ENCODE measurements around the gene TYRP1. TPM values are rescaled to one million over a fixed set of nuclear protein-coding genes. Genes with fewer than 3 reads are reported as not detected.
"Not testable (repeated sequence)": the region's sequence is repeated elsewhere in the genome, so short reads cannot be mapped to it uniquely, and the experiment has no call there.

Gene TYRP1
- total RNA-seq, 2 experiments from 2014 or later = not detected

DNA sequence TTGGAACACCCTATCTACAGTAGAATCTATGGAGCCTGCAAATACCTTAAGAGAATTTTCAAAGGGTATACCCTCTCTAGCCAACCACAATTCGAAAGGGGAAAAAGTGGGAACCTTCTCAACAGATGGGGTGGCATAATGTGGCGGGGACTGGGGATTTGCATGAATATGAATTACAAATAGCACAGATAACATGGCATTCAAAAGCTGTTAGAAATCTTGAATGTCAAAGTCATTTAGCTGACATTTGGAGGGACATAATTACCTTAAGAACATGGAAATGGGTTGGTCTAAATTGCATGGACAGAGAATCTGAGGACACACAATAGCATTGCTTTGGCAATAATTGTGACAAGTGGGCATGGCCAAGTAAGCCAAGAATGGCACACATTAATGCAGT is 23.2 kb upstream of the TYRP1 start:
- Mint-ChIP-seq H3K27me3 (no peaks in the 10 kb centered on the region), H3K27ac (no peak overlapping the region), H3K36me3 (ENCODE audit: low read depth) (no peaks in the 10 kb centered on the region), H3K9me3 (ENCODE audit: low read depth) (peaks cover 8% of the 10 kb centered on the region), H3K4me1 (no peaks in the 10 kb centered on the region), H3K4me3 (no peak overlapping the region)
- ChIA-PET POLR2A (no interaction called here), CTCF (no interaction called here)
- DNase-seq (no peak), ATAC-seq (no peak)
- intact Hi-C loops (cut with DNase I, micrococcal nuclease) = no loop called here

DNA sequence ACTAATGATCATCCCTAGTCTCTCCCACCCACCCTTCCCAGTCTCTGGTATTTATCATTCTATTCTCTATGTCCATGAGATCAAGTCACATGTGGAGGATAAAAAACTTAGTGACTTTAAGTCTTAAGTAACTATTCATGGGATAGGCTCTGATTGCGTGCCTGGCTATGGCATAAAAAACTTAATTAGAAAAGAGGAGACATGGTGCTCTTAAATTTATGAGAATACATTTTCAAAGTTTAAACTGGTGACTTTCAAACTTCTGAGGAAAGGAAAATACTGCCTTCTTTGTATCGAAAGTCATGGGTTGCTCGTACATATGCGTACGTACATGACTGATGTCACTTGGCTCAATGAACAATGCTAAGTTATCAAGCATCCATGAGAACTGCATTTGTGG is 18.2 kb upstream of the TYRP1 start:
- CTCF ChIA-PET = no interaction called here

DNA sequence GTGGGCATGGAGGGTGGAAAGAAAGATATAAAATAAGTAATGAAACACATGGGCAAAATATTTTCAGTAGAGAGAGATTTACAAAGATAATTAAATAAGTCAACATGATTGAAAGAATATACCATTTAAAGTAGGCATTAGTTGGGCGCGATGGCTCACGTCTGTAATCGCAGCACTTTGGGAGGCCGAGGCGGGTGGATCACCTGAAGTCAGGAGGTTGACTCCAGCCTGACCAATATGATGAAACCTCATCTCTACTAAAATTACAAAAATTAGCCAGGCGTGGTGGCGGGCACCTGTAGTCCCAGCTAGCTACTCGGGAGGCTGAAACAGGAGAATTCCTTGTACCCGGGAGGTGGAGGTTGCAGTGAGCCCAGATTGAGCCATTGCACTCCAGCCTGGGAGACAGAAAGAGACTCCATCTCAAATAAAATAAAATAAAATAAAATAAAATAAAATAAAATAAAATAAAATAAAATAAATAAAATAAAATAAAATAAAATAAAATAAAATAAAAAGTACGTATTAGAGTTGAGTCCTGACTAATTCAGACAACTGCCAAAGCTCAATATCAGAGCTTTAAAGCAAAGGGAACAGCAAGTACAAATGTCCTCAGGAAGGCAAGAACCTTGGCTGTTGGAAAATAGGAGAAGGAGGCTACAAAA is 15.6 kb upstream of the TYRP1 start:
- H3K27me3 Mint-ChIP-seq; H3K27ac Mint-ChIP-seq; H3K36me3 Mint-ChIP-seq (ENCODE audit: low read depth); H3K4me3 Mint-ChIP-seq; CTCF ChIA-PET; ATAC-seq; intact Hi-C loops (cut with DNase I, micrococcal nuclease); H3K4me1 Mint-ChIP-seq; POLR2A ChIA-PET; H3K9me3 Mint-ChIP-seq (ENCODE audit: low read depth); DNase-seq: not testable (repeated sequence)

More for the DNA sequence above, 18.2 kb upstream of the TYRP1 start:
- intact Hi-C loops (cut with DNase I, micrococcal nuclease) = no loop called here
- H3K27ac Mint-ChIP-seq = no peak overlapping the region
- no peaks in the 10 kb centered on the region for H3K9me3 Mint-ChIP-seq (ENCODE audit: low read depth)
- no peak for ATAC-seq
- POLR2A ChIA-PET = no interaction called here
- DNase-seq = no peak
- H3K4me3 Mint-ChIP-seq = no peak overlapping the region
- H3K36me3 Mint-ChIP-seq (ENCODE audit: low read depth) = no peaks in the 10 kb centered on the region
- no peaks in the 10 kb centered on the region for H3K27me3 Mint-ChIP-seq
- no peaks in the 10 kb centered on the region for H3K4me1 Mint-ChIP-seq

DNA sequence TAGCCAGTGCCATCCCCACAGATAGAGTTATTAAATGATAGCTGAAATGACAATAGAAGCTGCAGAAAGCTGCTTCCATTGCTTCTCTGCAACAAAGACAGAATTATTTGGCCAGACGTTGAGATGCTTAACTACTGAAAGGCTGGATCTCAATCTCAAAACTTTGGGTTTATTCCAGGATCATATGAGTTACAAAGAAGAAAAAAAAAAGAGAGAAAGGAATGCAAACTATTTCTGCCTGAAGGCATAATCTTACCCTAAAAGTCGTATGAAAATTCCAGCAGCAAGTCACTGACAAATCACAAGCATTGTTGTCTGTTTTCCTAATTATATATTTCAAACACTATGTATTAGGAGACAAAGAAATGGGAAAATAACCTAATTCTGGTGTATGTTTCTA is 12.8 kb upstream of the TYRP1 start:
- intact Hi-C loops (cut with DNase I, micrococcal nuclease) = no loop called here
- ATAC-seq = no peak

DNA sequence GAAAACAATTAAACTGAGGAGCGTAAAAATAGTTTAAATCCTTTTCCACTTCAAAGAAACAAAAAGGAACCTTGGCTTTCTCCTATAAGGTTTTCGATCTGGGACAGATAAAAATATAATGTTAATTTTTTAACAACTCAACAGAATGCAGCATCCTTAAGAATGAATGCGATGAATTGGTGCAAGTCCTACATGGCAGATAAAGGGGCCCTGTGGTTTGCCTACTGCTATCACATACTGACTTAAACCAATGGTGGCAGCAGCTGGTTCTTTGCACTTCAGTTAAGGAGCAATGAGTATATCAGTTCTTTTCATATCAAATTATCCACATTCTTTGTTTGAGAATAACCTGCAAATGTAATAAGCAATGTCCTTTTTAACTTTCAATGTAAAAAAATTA is 12.4 kb upstream of the TYRP1 start:
- Mint-ChIP-seq H3K9me3 (ENCODE audit: low read depth) (peaks cover 6% of the 10 kb centered on the region), H3K4me3 (no peak overlapping the region), H3K4me1 (no peaks in the 10 kb centered on the region), H3K27ac (no peak overlapping the region), H3K36me3 (ENCODE audit: low read depth) (no peaks in the 10 kb centered on the region), H3K27me3 (no peaks in the 10 kb centered on the region)
- POLR2A ChIA-PET = no interaction called here
- CTCF ChIA-PET = no interaction called here
- DNase-seq = no peak
- intact Hi-C loops (cut with DNase I, micrococcal nuclease) = no loop called here
- no peak for ATAC-seq

More for the DNA sequence above, 12.8 kb upstream of the TYRP1 start:
- no peak for DNase-seq
- Mint-ChIP-seq H3K27ac (no peak overlapping the region), H3K9me3 (ENCODE audit: low read depth) (peaks cover 6% of the 10 kb centered on the region), H3K27me3 (no peaks in the 10 kb centered on the region), H3K4me3 (no peak overlapping the region), H3K4me1 (no peaks in the 10 kb centered on the region), H3K36me3 (ENCODE audit: low read depth) (no peaks in the 10 kb centered on the region)
- CTCF ChIA-PET = no interaction called here
- POLR2A ChIA-PET = no interaction called here

DNA sequence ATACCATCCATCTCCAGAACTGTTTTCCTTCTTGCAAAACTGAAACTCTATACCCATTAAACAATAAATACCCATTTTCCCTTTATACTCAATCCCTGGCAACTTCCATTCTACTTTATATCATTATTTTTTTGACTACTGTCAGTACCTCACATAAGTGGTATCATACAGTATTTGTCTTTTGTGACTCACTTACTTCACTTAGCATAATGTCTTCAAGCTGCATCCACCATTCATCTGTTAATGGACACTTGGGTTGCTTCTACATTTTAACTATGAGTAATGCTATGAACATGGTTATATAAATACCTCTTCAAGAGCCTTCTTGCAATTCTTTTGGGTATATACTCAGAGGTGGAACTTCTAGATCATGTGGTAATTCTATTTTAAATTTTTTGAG is 11.6 kb upstream of the TYRP1 start:
- intact Hi-C loops (cut with DNase I, micrococcal nuclease) = no loop called here

DNA sequence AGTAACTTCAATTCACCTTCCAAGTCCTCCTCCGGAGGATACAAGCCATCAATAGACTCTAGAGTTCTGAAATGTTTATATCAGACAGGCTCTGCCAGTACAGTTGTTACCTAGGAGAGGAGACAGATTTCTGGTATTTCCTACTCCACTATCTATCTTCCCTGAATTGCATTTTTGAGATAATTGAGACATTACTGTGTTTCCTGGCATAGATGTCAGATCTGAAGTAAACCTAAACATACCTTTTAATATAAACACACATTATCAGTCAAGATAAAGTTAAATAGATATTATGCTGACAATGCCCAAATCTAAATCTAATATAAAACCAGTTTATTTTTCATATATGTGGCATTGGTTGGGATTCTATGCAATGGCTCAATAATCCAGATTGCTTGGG is 8.2 kb upstream of the TYRP1 start:
- ATAC-seq = no peak
- intact Hi-C loops (cut with DNase I, micrococcal nuclease) = no loop called here
- Mint-ChIP-seq H3K27ac (no peak overlapping the region), H3K9me3 (ENCODE audit: low read depth) (peaks cover 6% of the 10 kb centered on the region), H3K36me3 (ENCODE audit: low read depth) (no peaks in the 10 kb centered on the region), H3K27me3 (no peaks in the 10 kb centered on the region), H3K4me1 (no peaks in the 10 kb centered on the region), H3K4me3 (no peak overlapping the region)
- POLR2A ChIA-PET = no interaction called here
- DNase-seq = no peak
- CTCF ChIA-PET = no interaction called here

More for the DNA sequence above, 11.6 kb upstream of the TYRP1 start:
- H3K4me1 Mint-ChIP-seq = no peaks in the 10 kb centered on the region
- H3K4me3 Mint-ChIP-seq = no peak overlapping the region
- CTCF ChIA-PET = no interaction called here
- ATAC-seq = no peak
- H3K27ac Mint-ChIP-seq = no peak overlapping the region
- POLR2A ChIA-PET = no interaction called here
- H3K36me3 Mint-ChIP-seq (ENCODE audit: low read depth) = no peaks in the 10 kb centered on the region
- H3K27me3 Mint-ChIP-seq = no peaks in the 10 kb centered on the region
- peaks cover 6% of the 10 kb centered on the region for H3K9me3 Mint-ChIP-seq (ENCODE audit: low read depth)
- no peak for DNase-seq

DNA sequence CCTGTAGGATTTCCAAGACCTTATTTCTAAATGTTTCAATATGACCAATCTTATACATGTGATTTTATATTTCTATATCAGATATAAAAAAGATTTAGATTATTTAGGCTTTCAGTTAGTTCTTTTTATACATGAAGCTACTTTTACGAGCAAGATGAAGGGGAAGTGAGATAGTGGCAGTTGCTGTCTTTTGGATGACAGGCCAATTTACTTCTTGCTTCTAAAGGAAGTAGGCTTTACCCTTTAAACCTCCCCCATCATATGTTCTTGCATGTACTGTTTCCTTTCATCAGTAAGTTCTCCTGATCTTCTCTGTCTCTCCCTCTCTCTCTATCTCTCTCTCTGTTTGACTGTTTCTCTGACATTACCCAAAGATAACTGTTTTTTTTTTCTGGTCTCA is 4.0 kb upstream of the TYRP1 start:
- DNase-seq (no peak), ATAC-seq (no peak)
- peaks cover 6% of the 10 kb centered on the region for H3K9me3 Mint-ChIP-seq (ENCODE audit: low read depth)
- intact Hi-C loops (cut with DNase I, micrococcal nuclease) = no loop called here
- CTCF ChIA-PET = no interaction called here
- H3K36me3 Mint-ChIP-seq (ENCODE audit: low read depth) = no peaks in the 10 kb centered on the region
- POLR2A ChIA-PET = no interaction called here
- no peaks in the 10 kb centered on the region for H3K27me3 Mint-ChIP-seq
- H3K27ac Mint-ChIP-seq = no peak overlapping the region
- no peaks in the 10 kb centered on the region for H3K4me1 Mint-ChIP-seq
- H3K4me3 Mint-ChIP-seq = no peak overlapping the region

DNA sequence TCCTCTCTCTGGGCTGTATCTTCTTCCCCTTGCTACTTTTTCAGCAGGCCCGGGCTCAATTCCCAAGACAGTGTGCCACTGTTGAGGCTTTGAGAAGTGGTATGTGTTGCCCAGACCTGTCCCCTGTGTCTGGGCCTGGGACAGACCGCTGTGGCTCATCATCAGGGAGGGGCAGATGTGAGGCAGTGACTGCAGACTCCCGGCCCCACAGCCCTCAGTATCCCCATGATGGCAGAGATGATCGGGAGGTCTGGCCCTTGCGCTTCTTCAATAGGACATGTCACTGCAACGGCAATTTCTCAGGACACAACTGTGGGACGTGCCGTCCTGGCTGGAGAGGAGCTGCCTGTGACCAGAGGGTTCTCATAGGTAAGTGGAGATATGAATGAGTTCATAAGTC is 828 bp downstream of the TYRP1 start:
- Mint-ChIP-seq H3K4me3 (no peak overlapping the region), H3K27me3 (no peaks in the 10 kb centered on the region), H3K4me1 (no peaks in the 10 kb centered on the region), H3K27ac (no peak overlapping the region), H3K36me3 (ENCODE audit: low read depth) (no peaks in the 10 kb centered on the region), H3K9me3 (ENCODE audit: low read depth) (peaks cover 6% of the 10 kb centered on the region)
- ATAC-seq (no peak), DNase-seq (no peak)
- ChIA-PET POLR2A (no interaction called here), CTCF (no interaction called here)
- intact Hi-C loops (cut with DNase I, micrococcal nuclease) = loop anchor here in 1 of 2 experiments (10.0 kb wide), 1 partner anchor 61 kb away; no protein-coding TSS in a partner anchor

DNA sequence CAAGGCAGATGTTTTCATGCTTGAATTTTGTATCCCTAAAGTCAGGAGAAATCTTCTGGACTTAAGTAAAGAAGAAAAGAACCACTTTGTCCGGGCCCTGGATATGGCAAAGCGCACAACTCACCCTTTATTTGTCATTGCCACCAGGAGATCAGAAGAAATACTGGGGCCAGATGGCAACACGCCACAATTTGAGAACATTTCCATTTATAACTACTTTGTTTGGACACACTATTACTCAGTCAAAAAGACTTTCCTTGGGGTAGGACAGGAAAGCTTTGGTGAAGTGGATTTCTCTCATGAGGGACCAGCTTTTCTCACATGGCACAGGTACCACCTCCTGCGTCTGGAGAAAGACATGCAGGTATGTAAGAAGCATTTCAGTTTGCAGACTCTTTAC is 2.3 kb downstream of the TYRP1 start:
- no peak for ATAC-seq

DNA sequence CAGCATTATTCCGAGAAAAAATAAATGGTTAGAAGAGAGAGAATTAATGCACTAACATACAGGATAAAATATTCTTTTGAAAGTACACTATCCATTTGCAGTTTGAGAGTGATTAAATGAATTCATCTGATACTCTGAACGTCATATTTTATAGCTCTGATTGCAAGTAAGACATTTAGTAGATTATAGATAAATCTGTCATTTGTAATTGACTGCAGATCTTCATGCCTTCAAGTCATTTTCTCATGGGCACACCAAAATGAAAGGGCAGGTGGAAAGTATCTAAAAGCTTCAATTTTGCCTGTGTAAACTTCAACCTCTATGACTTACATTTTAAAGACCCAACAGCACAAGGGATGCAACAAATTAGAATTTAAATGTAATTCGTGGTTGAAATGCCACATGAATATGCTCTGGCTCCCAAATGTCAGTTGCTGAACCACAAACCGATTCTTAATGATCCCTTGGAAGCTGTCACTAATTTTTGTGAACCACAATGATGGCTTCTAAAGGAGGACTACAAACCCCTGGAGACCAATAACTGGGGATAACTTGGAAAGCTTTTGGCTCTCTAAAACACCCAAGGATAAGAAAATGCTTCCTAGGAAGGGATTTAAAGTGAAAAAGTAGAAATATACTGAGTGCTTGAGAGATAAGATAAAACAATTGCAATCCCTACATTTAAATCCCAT is 3.9 kb downstream of the TYRP1 start:
- Mint-ChIP-seq H3K27ac (no peak overlapping the region), H3K4me1 (no peaks in the 10 kb centered on the region), H3K9me3 (ENCODE audit: low read depth) (peaks cover 4% of the 10 kb centered on the region), H3K36me3 (ENCODE audit: low read depth) (no peaks in the 10 kb centered on the region), H3K27me3 (no peaks in the 10 kb centered on the region), H3K4me3 (no peak overlapping the region)
- POLR2A ChIA-PET = no interaction called here
- ATAC-seq (no peak), DNase-seq (no peak)
- intact Hi-C loops (cut with DNase I, micrococcal nuclease) = loop anchor here in 1 of 2 experiments (10.0 kb wide), 1 partner anchor 58 kb away; no protein-coding TSS in a partner anchor
- CTCF ChIA-PET = no interaction called here

More for the DNA sequence above, 2.3 kb downstream of the TYRP1 start:
- Mint-ChIP-seq H3K36me3 (ENCODE audit: low read depth) (no peaks in the 10 kb centered on the region), H3K27ac (no peak overlapping the region), H3K9me3 (ENCODE audit: low read depth) (peaks cover 6% of the 10 kb centered on the region), H3K4me3 (no peak overlapping the region), H3K27me3 (no peaks in the 10 kb centered on the region), H3K4me1 (no peaks in the 10 kb centered on the region)
- CTCF ChIA-PET = no interaction called here
- POLR2A ChIA-PET = no interaction called here
- intact Hi-C loops (cut with DNase I, micrococcal nuclease) = loop anchor here in 1 of 2 experiments (10.0 kb wide), 1 partner anchor 59 kb away; no protein-coding TSS in a partner anchor
- DNase-seq = no peak

DNA sequence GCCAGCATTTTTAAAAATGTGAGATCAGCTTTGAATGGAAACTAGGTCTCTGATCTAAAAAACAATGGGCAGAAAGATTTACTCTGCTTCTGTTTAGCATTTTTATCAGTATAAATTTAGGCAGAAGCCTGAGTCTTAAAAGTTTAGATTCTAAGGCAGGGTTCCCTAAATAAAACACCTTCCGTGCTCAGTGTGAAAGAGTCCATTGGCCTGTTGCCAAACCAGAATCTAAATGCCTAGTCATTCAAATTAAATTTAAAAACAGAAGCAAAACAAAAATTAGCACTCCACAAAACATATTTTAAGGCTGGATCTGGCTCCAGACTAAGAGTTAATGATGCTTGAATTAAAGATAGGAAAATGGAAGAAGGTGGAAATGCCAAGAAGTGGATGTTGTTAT is 4.5 kb downstream of the TYRP1 start:
- no peak overlapping the region for H3K27ac Mint-ChIP-seq
- ChIA-PET POLR2A (no interaction called here), CTCF (no interaction called here)
- no peaks in the 10 kb centered on the region for H3K36me3 Mint-ChIP-seq (ENCODE audit: low read depth)
- no peak overlapping the region for H3K4me3 Mint-ChIP-seq
- H3K9me3 Mint-ChIP-seq (ENCODE audit: low read depth) = peaks cover 5% of the 10 kb centered on the region
- intact Hi-C loops (cut with DNase I, micrococcal nuclease) = loop anchor here in 1 of 2 experiments (10.0 kb wide), 1 partner anchor 57 kb away; no protein-coding TSS in a partner anchor
- H3K27me3 Mint-ChIP-seq = no peaks in the 10 kb centered on the region
- DNase-seq = no peak
- no peak for ATAC-seq
- no peaks in the 10 kb centered on the region for H3K4me1 Mint-ChIP-seq
